HG02623 (cell line): ENCODE data around the gene ZNF318.
"Not testable (repeated sequence)": the region's sequence is repeated elsewhere in the genome, so short reads cannot be mapped to it uniquely, and the experiment has no call there.

ENCODE experiments used
- ATAC-seq: cut with Tn5 transposase; IDR thresholded peaks from one replicate; pipeline ENCODE4 v1.9.1; 2021; ENCODE audit warnings: moderate library complexity; ENCODE audit not compliant: unreplicated experiment

The ZNF318 gene

GRCh38 chr6:43347021-43347420, 22.4 kb downstream of the ZNF318 start:
- no peak for ATAC-seq

GRCh38 chr6:43346243-43346642, 23.2 kb downstream of the ZNF318 start:
- not testable (repeated sequence) for ATAC-seq

- peak; percentile 63 for ATAC-seq
Observed at GRCh38 chr6:43339168-43339567, 30.3 kb downstream of the ZNF318 start.

- ATAC-seq: peak; percentile 47
Observed at GRCh38 chr6:43338243-43338642, 31.2 kb downstream of the ZNF318 start.

GRCh38 chr6:43336382-43336781, 33.1 kb downstream of the ZNF318 start:
- no peak for ATAC-seq

- ATAC-seq: no peak
Observed at GRCh38 chr6:43335469-43335868, 34.0 kb downstream of the ZNF318 start.

- ATAC-seq: no peak
Observed at GRCh38 chr6:43334466-43335095, 34.9 kb downstream of the ZNF318 start.

GRCh38 chr6:43331891-43332290, 37.6 kb downstream of the ZNF318 start:
- no peak for ATAC-seq

GRCh38 chr6:43331470-43331869, 38.0 kb downstream of the ZNF318 start:
- ATAC-seq: no peak

GRCh38 chr6:43328528-43328927, 40.9 kb downstream of the ZNF318 start:
- ATAC-seq: no peak

- no peak for ATAC-seq
Observed at GRCh38 chr6:43325876-43326275, 43.6 kb downstream of the ZNF318 start.

GRCh38 chr6:43318011-43318410, 51.4 kb downstream of the ZNF318 start:
- ATAC-seq: no peak

- ATAC-seq: no peak
Observed at GRCh38 chr6:43313813-43314212, 55.6 kb downstream of the ZNF318 start.

- ATAC-seq: no peak
Observed at GRCh38 chr6:43311666-43312065, 57.8 kb downstream of the ZNF318 start.

- no peak for ATAC-seq
Observed at GRCh38 chr6:43310624-43311023, 58.8 kb downstream of the ZNF318 start.

- ATAC-seq: no peak
Observed at GRCh38 chr6:43310134-43310533, 59.3 kb downstream of the ZNF318 start.

GRCh38 chr6:43308990-43309477, 60.4 kb downstream of the ZNF318 start:
- ATAC-seq: no peak

- no peak for ATAC-seq
Observed at GRCh38 chr6:43308101-43308989, 61.1 kb downstream of the ZNF318 start, which contains the start of gene CRIP3. Gene CRIP3, minus strand, starts transcription at chr6:43308826. Its CDS starts 34 bp downstream, at chr6:43308792.

- no peak for ATAC-seq
Observed at GRCh38 chr6:43307451-43308100, 61.9 kb downstream of the ZNF318 start.

GRCh38 chr6:43306086-43306485, 63.4 kb downstream of the ZNF318 start:
- no peak for ATAC-seq

- ATAC-seq: no peak
Observed at GRCh38 chr6:43304882-43305281, 64.6 kb downstream of the ZNF318 start.
